Epidermal melanocyte (primary cell): ENCODE measurements around the gene RET.

Experiments used
- DNase-seq: peaks from one replicate; pipeline ENCODE4 v3.0.0; 2011; ENCODE audit warnings: low spot score; ENCODE audit not compliant: insufficient read length

Gene RET

GRCh38 chr10:43076876-43077420, at the start of gene RET:
TSS of gene RET (plus strand) at chr10:43077069. CDS start at chr10:43077259, 190 bp downstream.
- DNase-seq: no peak

- DNase-seq: no peak
Observed at GRCh38 chr10:43027331-43027955, 49.4 kb upstream of the RET start.

- no peak for DNase-seq
Observed at GRCh38 chr10:43028143-43028542, 48.7 kb upstream of the RET start.

- no peak for DNase-seq
Observed at GRCh38 chr10:43029043-43029442, 47.8 kb upstream of the RET start.

- DNase-seq: no peak
Observed at GRCh38 chr10:43032613-43033012, 44.3 kb upstream of the RET start.

- DNase-seq: no peak
Observed at GRCh38 chr10:43035800-43036199, 41.1 kb upstream of the RET start.

- no peak for DNase-seq
Observed at GRCh38 chr10:43036481-43037428, 40.1 kb upstream of the RET start.

GRCh38 chr10:43037440-43037839, 39.4 kb upstream of the RET start:
- no peak for DNase-seq

GRCh38 chr10:43037942-43038782, 38.7 kb upstream of the RET start:
- DNase-seq: no peak

- no peak for DNase-seq
Observed at GRCh38 chr10:43038783-43039623, 37.9 kb upstream of the RET start.

- no peak for DNase-seq
Observed at GRCh38 chr10:43039624-43040481, 37.0 kb upstream of the RET start.

- no peak for DNase-seq
Observed at GRCh38 chr10:43040482-43041256, 36.2 kb upstream of the RET start.

- DNase-seq: no peak
Observed at GRCh38 chr10:43041422-43042342, 35.2 kb upstream of the RET start.

- no peak for DNase-seq
Observed at GRCh38 chr10:43042503-43043341, 34.1 kb upstream of the RET start.

GRCh38 chr10:43043342-43043772, 33.5 kb upstream of the RET start:
- DNase-seq: no peak

- DNase-seq: no peak
Observed at GRCh38 chr10:43043773-43044447, 33.0 kb upstream of the RET start.
